ENCODE results near the gene INPP5A.
"Not testable (repeated sequence)": the region's sequence is repeated elsewhere in the genome, so short reads cannot be mapped to it uniquely, and the experiment has no call there.

The INPP5A gene

DNA sequence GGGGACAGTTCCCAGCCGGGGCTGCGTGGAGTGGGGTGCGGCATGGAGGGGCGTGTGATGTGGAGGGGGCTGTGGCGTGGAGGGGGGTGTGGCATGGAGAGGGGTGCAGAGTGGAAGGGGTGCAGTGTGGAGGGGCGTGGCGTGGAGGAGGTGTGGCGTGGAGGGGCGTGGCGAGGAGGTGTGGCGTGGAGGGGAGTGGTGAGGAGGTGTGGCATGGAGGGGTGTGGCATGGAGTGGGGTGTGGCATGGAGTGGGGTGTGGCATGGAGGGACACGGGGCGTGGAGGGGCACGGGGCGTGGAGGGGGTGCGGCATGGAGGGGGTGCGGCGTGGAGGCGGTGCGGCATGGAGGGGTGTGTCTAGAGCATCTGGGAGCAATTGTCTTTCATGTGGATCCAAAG is 214.8 kb downstream of the INPP5A start:
- DNase-seq: no peak

DNA sequence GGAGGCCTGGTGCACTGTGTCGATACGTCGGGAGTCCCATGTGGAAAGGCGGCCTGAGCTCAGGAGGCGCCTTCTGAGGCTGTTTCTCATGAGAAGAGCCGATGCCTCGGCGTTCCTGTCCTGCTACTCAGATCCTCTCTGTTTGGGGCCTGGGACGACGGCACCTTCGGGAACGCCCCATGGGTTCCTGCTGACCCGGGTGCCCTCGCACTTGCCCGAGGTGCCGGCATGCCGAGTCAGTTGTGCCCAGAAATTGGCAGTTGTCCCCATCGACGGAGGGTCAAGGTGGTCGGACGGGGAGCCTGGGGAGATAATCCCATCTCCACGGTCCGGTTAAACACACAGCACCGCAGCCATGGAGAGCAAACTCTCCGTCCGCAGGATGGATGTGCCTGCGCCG is 215.4 kb downstream of the INPP5A start:
- DNase-seq: no peak

DNA sequence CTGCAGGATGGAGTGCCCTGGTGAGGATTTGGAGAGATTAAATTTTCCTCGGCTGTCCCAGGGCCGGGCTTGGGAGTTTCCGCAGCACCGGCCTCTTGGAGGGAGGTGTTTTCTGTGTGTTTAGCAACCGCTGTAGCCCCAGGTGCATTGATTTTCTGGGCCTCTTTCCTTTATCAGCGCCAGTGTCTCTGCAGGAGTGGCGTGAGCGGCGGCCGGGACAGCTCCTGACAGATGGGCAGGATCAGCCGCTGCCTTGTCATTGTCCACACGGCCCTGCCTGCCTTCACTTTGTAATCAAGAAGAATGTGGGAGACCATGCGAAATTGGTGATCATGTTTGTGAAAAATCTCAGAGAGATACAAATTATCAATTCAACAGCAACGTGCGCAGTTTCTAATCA is 216.0 kb downstream of the INPP5A start:
- no peak for DNase-seq

DNA sequence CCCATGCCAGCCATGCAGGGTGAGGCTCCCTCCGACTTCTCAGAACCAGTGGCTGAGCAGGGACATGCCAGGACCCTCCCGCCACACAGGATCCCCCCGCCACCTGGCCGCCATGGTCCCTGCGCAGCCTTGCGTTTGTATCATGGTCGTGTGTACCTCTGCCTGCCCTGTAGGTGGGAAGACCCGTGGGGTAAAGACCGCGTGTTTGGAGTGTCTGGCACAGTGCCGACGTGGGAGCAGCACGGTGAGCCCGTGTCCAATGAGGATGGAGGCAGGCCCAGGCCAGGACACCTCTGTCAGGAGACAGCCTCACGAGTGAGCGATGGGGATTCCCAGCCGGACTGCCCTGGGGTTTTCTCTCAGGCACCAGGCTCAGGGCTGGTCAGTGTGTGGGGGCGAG is 216.5 kb downstream of the INPP5A start:
- no peak for DNase-seq

DNA sequence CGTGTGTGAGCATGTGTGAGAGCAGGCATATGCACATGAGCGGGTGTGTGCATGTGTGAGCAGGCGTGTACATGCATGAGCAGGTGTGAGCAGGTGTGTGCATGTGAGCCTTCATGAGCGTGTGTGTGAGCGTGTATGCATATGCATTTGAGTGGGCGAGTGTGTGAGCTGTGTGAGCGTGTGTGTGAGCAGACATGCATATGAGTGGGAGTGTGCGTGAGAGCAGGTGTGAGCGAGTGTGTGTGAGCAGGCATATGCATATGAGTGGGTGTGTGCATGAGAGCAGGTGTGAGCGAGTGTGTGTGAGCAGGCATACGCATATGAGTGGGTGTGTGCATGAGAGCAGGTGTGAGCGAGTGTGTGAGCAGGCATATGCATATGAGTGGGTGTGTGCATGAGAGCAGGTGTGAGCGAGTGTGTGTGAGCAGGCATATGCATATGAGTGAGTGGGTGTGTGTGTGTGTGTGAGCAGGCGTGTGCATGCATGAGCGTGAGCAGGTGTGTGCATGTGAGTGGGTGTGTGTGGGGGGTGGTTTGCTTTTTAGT is 217.7 kb downstream of the INPP5A start:
- no peak for DNase-seq

DNA sequence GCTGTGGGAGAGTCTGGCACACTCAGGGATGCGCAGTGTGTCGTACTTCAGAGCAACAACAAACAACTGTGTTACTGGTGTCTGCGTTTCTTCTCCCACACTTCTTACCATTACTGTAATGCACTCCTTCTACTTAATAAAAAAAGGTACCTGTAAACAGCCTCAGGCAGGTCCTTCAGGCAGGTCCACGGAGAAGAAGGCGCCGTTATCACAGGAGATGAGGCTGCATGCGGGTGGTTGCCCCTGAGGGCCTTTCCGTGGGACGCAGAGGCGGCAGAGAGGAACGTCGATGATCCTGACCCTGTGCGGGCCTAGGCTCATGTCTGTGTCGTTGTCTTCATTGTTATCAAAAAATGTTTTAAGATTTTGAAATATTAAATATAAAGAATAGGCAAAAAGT is 219.0 kb downstream of the INPP5A start:
- no peak for DNase-seq

DNA sequence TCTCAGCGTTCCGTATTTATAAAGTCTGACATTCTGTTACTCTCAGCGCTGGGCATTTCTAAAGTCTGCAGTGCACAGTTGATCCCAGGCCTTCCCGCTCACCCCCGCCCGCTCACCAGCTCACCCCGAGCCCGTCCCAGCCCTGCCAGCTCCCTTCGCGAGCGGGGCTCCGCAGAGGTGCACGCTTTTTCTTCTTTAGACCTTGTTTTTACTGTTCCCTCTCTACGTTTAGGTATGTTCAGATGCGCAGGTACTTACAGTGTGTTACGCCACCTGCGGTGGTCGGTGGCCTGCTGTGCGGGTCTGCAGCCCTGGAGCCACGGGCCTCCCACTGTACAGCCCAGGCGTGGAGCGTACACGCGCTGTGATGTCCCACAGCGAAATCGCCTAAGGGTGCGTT is 219.6 kb downstream of the INPP5A start:
- DNase-seq: no peak

DNA sequence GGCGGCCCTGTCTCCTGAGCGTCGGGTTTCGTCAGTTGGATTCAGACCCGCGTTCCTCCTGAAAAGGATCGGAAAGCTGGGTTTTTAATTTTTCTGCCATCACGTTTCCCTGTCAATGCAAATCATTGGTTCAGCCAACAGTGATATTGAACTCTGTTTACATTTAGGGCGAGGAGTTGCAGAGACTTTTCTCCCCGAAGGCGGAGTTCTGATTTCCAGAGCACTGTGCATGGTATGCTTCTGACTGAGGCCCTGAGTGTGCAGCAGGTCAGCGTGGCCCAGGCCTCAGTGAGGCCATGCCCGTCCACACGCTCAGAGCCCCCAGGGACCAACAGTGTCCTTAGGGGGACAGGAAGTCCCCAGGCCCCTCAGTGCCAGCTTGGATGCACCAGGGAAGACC is 221.3 kb downstream of the INPP5A start:
- DNase-seq: no peak

DNA sequence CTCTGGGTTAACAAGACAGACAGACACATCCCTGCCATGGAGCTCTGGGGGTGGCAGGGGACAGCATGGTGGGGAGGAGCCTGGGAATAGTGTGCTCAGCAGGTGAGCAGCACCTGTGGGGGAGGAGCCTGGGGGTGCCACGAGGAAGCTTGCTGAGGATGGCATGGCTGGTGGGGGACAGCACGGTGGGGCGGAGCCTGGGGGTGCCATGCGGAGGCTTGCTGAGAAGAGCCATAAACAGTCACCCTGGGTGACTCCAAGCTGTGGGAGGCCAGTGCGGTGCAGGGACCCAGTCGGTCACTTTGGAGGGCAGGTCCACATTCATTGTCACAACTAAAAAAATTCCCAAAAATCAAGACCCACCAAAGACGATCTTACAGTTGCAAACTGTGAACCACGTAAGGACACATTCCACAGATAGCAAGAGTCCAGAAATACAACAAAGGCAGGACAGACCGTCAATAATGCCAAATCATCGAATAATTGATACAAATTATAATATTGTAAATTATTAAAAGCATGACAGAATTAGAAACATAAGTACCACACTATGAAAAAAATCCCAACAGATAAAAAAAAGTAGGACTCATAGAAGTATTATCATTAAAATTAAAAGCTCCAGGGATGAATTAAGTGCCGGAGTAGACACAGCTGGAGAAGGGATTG is 223.9 kb downstream of the INPP5A start:
- DNase-seq: no peak

DNA sequence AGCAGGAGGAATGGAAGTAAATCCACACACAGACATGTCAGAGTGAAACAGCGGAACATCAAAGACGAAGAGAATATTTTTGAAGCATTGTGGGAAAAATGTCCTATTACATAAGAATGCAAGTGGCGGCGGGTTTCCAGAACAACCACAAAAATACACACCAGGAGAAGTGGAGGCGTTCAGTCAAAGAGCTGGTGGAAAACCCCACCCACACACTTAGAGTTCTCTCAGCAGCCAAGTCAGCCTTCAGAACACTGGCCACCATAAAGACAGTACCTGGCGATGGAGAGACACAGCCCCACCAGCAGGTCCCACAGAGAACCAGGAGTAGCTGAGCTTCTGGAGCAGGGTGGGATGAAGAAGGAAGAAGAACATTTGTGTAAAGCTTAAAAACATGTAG is 224.7 kb downstream of the INPP5A start:
- DNase-seq: no peak

DNA sequence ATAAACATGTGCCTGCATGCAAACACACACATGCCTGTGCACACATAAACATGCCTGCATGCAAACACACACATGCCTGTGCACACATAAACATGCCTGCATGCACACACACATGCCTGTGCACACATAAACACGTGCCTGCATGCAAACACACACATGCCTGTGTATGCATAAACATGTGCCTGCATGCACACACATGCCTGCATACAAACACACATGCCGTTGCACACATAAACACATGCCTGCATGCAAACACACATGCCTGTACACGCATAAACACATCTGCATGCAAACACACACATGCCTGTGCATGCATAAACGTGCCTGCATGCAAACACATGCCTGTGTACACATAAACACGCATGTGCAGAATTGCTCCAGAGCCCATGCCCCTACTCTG is 226.0 kb downstream of the INPP5A start:
- DNase-seq: no peak

DNA sequence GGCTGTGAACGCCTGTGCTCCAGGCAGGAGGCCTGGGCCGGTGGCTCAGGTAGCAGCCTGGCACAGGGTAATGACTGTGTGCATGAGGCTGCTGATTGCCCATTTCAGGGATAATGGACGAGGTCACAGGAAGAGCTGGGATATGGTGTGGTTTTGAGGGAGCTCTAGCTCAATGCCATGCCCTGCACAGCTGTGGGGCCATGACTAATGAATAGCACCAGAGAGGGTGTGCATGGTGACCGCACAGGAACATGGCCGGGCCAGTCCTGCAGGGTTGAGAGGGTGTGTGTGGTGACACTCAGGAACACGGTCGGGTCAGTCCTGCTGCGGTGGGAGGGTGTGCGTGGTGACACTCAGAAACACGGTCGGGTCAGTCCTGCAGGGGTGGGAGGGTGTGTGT is 226.5 kb downstream of the INPP5A start:
- no peak for DNase-seq

DNA sequence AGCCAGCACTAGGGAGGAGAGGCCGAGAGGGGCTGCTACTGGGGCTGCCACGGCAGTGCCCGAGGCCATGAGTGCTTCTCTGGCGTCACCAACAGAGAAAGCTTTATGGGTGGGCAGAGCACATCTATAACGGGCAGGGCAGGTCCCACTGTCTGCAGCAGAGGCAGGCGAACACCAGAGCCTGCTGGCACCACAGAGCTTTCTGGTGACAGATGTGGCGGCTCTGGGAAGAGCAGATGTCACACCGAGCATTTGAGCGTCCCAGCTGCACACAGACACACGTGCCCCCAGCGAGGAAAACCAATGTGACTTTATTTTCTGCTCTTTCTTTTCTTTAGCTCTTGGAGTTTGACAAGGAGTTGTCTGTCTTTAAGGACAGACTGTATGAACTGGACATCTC is 227.8 kb downstream of the INPP5A start:
- no peak for DNase-seq

DNA sequence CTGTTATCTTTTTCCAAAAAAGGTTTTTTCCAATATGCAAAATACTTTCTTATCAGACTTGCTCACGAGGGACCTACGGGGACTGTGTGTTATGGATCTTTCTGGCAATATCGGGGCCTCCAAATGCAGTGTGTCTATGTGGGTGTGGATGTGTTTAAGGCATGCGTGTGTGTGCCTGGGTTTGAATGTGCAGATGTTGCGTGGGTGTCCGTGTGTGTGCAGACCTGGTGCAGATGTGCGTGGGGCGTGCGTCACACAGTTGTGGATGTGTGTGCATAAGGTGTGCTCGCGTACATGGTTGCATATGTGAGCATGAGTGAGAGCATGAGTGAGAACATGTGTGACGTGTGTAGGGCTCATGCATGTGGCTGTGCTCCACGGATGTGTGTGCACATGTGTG is 228.7 kb downstream of the INPP5A start:
- DNase-seq: no peak

DNA sequence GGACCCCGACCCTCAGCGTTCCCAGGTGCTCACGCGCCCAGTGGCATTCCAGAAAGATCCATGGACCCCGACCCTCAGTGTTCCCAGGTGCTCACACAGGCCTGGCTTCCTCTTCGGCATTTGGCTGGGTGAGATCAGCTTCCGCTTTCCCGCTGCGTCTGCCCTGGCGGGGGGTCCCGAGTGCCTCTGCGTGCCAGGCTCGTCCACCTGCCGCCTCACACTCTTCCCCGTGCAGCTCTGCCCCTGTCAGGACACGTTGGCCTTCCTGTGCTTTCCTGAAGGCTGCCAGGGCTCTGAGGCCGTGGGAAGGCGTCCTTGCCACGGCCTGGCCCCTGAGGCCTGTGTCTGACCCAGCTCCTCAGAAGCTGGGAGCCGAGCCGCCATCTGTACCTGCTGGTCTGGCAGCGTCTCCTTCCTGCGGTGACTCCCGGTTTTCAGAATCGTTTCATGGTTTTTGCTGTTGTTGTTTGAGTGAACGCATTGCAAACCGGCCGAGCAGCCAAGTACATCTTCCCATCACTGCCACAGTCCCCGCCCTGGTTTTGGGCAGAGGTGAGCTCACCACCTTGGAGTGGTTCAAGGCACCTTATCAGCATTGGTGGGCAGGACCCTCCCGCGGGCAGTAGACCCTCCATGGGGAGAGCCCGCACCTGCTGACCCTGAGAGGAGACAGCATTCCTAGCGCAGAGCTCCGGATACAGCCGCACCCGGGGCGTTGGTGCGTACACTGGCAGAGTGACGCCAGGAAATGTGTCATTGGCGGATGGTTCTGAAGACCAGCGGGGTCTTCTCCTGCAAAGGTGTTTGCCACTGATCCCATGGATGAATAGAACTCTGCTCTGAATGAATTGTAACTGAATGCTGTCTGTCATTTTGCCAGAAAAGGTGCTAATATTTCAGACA is 231.0 kb downstream of the INPP5A start:
- no peak for DNase-seq

DNA sequence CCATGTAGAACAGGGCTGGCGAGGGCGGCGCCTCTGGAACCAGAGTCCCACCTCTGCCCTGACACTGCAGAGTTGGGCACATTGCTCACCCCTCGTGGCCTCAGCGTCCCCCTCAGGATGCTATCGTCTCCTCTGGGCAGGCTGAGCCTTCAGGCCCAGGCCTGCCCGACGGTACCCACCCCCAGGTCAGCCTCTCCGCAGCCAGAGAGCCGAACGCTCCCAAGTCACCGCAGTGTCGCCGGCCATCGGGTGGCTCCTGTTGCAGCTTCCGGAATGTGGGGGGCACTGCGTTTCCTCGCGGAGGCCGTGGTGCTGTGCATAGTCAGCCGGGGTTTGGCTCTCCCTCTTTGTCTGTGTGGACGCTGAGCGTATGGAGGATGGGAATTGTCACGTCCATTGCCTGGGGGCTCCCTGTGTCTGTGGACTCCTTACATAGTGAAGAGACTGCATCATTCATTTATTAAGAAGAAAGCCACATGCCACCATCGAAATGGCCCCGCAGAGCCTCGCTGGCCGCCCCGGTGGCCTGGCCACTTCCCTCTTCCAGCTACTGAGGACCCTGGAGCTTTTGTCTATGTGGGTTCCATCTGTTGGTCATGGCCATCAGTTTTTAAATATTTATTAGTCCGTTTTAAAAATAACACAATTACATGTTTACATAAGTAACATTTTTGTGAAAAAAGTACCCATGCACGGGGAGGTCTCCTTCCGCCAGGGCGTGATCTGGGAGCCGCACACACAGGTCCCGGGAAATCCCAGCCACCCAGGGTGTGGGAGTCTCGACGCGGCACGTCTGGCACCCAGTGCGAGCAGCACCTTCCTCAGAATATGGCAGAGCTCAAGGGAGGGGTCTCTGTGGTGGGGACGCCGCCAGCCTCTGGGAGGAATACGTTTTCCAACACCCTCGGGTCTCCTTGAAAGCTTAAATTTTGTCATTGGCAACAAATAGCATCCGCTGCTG is 232.8 kb downstream of the INPP5A start:
- DNase-seq: no peak

DNA sequence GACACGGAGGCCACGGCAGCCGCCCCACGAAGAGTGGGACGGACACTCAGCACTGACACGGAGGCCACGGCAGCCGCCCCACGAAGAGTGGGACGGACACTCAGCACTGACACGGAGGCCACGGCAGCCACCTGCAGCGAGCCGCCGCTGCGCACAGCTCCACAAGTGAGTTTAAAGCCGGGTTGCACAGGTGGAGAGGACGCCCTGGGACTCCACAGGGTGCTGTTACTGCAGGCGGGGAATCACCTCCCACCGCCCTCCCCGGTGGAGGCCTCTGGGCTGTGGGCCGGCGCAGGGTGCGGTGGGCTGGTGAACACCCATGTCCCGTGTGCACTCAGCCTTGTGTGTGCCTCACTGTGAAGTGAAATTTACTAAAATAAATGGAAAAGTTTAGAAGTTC is 235.2 kb downstream of the INPP5A start:
- DNase-seq: not testable (repeated sequence)

DNA sequence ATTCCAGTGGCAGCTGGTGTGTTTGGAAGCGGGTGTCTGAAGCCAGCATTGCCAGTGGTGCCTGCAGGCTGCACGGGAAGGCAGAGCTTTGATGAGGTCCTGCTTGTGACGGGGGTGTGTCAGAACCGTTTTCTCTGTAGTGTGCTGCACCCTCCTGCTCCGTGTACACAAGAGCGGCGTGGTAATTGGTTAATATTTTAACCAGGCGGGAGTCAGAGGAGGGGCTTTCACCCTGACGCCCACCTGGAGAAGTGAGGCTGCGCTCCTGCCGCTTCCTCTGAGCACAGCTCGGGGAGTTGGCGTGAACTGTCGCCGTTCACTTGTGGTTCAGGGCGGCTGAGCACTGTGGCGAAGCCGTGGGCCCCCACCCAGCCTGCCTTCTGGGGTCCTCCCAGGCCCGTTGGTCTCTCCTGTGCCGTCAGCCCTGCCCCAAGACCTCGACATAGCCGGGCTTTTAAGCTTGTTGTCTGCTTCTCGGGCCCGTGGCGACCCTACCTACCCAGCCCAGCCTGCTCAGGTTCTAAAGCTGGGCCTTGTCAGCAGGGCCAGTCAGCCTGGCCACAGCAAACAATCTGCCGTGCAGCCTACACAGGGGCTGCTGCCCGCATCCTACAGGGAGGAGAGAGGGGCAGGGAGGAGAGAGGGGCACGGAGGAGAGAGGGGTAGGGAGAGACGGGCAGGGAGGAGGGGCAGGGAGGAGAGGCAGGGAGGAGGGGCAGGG is 236.8 kb downstream of the INPP5A start:
- no peak for DNase-seq

DNA sequence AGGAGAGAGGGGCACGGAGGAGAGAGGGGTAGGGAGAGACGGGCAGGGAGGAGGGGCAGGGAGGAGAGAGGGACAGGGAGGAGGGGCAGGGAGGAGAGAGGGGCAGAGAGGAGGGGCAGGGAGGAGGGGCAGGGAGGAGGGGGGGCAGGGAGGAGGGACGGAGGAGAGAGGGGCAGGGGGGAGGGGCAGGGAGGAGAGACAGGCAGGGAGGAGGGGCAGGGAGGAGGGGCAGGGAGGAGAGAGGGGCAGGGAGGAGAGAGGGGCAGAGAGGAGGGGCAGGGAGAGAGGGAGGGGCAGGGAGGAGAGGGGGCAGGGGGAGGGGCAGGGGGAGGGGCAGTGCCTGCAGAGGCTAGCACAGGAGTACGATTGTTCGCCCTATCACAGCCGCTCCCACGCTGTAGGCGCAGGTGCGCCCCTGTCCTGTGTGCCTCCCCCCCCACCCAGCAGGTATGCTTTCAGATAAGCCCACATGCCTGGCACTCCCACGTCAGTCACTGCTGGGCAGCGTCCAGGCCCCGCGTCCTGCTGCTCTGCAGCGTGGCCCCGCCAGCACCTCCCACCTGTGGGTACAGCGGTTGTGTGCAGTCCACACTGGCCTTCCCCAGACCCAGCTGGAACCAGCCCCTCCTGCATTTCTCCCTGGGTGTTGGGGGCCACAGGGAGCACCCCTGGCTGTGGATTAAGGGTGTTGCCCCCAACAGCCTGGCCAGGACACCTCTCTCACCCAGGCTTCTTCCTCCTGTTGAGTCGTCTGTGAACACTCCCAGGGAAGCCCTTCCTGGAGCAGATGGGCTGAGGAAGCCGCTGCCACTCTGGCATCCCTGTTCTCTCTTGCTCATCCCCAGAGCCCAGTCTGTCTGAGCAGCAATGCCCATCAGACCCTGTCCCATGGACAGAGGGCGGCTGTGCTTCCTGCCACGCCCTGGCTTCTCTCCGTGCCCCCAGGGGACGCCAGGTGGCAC is 237.6 kb downstream of the INPP5A start:
- DNase-seq: no peak

DNA sequence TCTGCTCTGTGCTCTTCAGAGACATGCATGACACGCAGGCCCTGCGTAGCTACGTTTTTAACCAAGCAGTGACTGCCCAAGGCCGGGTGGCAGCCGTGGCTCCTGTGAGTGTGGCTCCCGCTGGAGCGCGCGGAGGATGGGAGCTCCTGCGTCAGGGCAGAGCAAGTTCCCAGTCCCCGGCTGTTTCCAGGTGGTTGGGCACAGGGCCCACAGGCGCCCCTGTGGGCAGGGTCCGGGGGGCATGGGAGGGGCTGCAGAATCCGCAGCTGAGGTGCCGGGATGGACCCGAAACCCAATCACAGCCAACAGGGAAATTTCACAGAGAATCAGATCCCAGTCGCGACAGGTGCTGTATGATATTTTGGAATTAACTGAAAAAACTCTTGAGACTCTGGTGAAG is 238.6 kb downstream of the INPP5A start:
- DNase-seq: no peak

DNA sequence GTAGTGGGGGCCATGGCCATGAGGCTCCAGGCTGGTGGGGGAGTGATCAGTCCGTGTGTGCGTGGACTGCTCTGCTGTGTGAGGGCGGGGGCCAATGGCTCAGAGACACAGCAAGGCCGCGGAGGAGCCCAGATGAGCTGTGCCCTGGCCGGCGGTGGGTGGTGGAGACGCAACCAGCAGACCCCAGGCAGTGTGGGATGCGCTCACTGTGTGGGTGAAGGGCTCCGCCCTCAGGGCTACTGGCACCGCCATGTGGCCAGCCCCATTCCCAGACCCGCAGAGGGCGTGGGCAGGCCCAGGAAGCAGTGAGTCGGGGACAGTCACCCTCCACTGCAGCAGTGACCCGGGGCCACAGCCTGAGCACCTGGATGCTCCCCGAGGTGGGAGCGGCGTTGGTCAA is 239.2 kb downstream of the INPP5A start:
- DNase-seq: no peak
